ENCODE results near the gene STAG3.

STAG3 gene

GRCh38 chr7:100154651-100155491 is 22.8 kb upstream of the STAG3 start:
- DNase-seq (ENCODE audit: low spot score) = no peak

GRCh38 chr7:100155553-100156317 is 22.0 kb upstream of the STAG3 start:
- no peak for DNase-seq (ENCODE audit: low spot score)

GRCh38 chr7:100156331-100157068 is 21.2 kb upstream of the STAG3 start:
- no peak for DNase-seq (ENCODE audit: low spot score)

GRCh38 chr7:100157069-100157333 is 20.7 kb upstream of the STAG3 start:
- DNase-seq (ENCODE audit: low spot score) = no peak

GRCh38 chr7:100157334-100158228 is 20.1 kb upstream of the STAG3 start:
- no peak for DNase-seq (ENCODE audit: low spot score)

GRCh38 chr7:100158229-100159098 is 19.3 kb upstream of the STAG3 start, which contains the start of gene TRAPPC14:
TRAPPC14 (minus strand) TSS chr7:100158723; CDS start chr7:100158499, 224 bp downstream.
- DNase-seq (ENCODE audit: low spot score) = peak; percentile 97

- DNase-seq (ENCODE audit: low spot score) = no peak
Measured at GRCh38 chr7:100159099-100159623, 18.6 kb upstream of the STAG3 start.

- DNase-seq (ENCODE audit: low spot score) = no peak
Measured at GRCh38 chr7:100160067-100160466, 17.7 kb upstream of the STAG3 start.

- no peak for DNase-seq (ENCODE audit: low spot score)
Measured at GRCh38 chr7:100163006-100163531, 14.6 kb upstream of the STAG3 start.

GRCh38 chr7:100163871-100164270 is 13.8 kb upstream of the STAG3 start:
- no peak for DNase-seq (ENCODE audit: low spot score)

GRCh38 chr7:100166317-100166940 is 11.3 kb upstream of the STAG3 start:
- no peak for DNase-seq (ENCODE audit: low spot score)

GRCh38 chr7:100166970-100167911 is 10.5 kb upstream of the STAG3 start:
- no peak for DNase-seq (ENCODE audit: low spot score)

GRCh38 chr7:100167912-100168323 is 9.8 kb upstream of the STAG3 start:
- no peak for DNase-seq (ENCODE audit: low spot score)

GRCh38 chr7:100169147-100169850 is 8.4 kb upstream of the STAG3 start:
- no peak for DNase-seq (ENCODE audit: low spot score)

GRCh38 chr7:100170101-100170897 is 7.4 kb upstream of the STAG3 start:
- no peak for DNase-seq (ENCODE audit: low spot score)

- peak; percentile 68 for DNase-seq (ENCODE audit: low spot score)
Measured at GRCh38 chr7:100171087-100171681, 6.5 kb upstream of the STAG3 start.

- DNase-seq (ENCODE audit: low spot score) = no peak
Measured at GRCh38 chr7:100171840-100172239, 5.9 kb upstream of the STAG3 start.
